K562 (cell line): ENCODE measurements around the gene FLOT2. TPM values are rescaled to one million over a fixed set of nuclear protein-coding genes. Genes with fewer than 3 reads are reported as not detected.

Experiments
- ATAC-seq: fragments of 200-7000 bp; cut with Tn5 transposase; 3 replicates; pipeline ENCODE4 v1.9.1; 2020; ENCODE audit warnings: moderate library complexity
- BruUV-seq: library from RNA; stranded (reverse); fragments of 400-500 nt; replicated peaks from 2 replicates; lab custom pipeline; 2021; lab: Mats Ljungman, UMichigan
- CTCF ChIA-PET: fragments of 300-600 bp; formaldehyde crosslinking; extraction: SDS; loops from one replicate; lab custom pipeline; 2021; ENCODE audit warnings: low intra/inter-chr PET ratio; lab: Yijun Ruan, JAX
- POLR2A ChIA-PET: fragments of 300-600, 350-650 bp; sonication (Branson Sonifier 250); formaldehyde crosslinking; extraction: SDS; loops from one replicate; lab custom pipeline; 2021; ENCODE audit warnings: antibody characterized with exemption, inconsistent platforms; lab: Yijun Ruan, JAX
- DNase-seq, 4 experiments: peaks; one replicate each; pipeline versions ENCODE4 v3.0.0 to v3.0.0-alpha.2; 2011 to 2018; ENCODE audit warnings: low spot score in 3 of 4, mixed read lengths in 3 of 4; ENCODE audit errors: extremely low read depth in 1 of 4
- FAIRE-seq: peaks from 2 replicates; lab custom pipeline; 2011; peaks lifted over from hg19 to GRCh38; lab: Jason Lieb, UNC
- H2AFZ ChIP-seq: 2 replicates; pipeline ENCODE4 v1.6.0; 2011; ENCODE audit warnings: low read depth, low read length, control low read depth, inconsistent platforms
- H3K27ac ChIP-seq: fragments of 200-600 bp; 3 replicates; pipeline ENCODE4 v1.8.0; 2011; ENCODE audit warnings: low read depth, mild to moderate bottlenecking, control low read depth, inconsistent platforms, low read length, moderate library complexity, mixed read lengths; ENCODE audit errors: extremely low read depth
- H3K27me3 ChIP-seq, 2 experiments: fragments of 300-600 bp in 1 of 2; 2 replicates in 1 of 2; 3 replicates in 1 of 2; pipeline versions ENCODE4 v1.6.0 to v1.8.0; 2011; ENCODE audit warnings: inconsistent platforms in 2 of 2, low read length in 2 of 2, mild to moderate bottlenecking in 1 of 2, mixed read lengths in 1 of 2, moderate library complexity in 1 of 2; ENCODE audit not compliant: control insufficient read depth in 2 of 2, insufficient read depth in 2 of 2
- H3K36me3 ChIP-seq: fragments of 300-600 bp; 3 replicates; pipeline ENCODE4 v1.8.0; 2011; ENCODE audit warnings: mild to moderate bottlenecking, low read length, inconsistent platforms; ENCODE audit not compliant: control insufficient read depth, insufficient read depth
- H3K4me1 ChIP-seq, 2 experiments: fragments of 200-600 bp in 1 of 2; replicated peaks in 1 of 2; 2 replicates in 1 of 2; 3 replicates in 1 of 2; pipeline versions ENCODE4 v1.5.1 to v1.8.0; 2011; ENCODE audit warnings: inconsistent platforms in 2 of 2, low read length in 2 of 2, mild to moderate bottlenecking in 1 of 2, mixed read lengths in 1 of 2, moderate library complexity in 1 of 2; ENCODE audit not compliant: control insufficient read depth in 2 of 2, insufficient read depth in 2 of 2
- H3K4me2 ChIP-seq: 2 replicates; pipeline ENCODE4 v1.6.1; 2011; ENCODE audit warnings: low read length, control low read depth, inconsistent platforms, mixed read lengths; ENCODE audit not compliant: insufficient read depth
- H3K4me3 ChIP-seq: fragments of 200-600 bp; sonication (generic), shearing (Covaris generic); 2 replicates; pipeline ENCODE4 v1.5.1; 2016; ENCODE audit warnings: control low read depth, inconsistent platforms
- H3K79me2 ChIP-seq: fragments of 200-600 bp; 3 replicates; pipeline ENCODE4 v1.8.0; 2011; ENCODE audit warnings: low read length, inconsistent platforms; ENCODE audit not compliant: control insufficient read depth, insufficient read depth
- H3K9ac ChIP-seq, 2 experiments: 2 replicates each; pipeline versions ENCODE4 v1.6.0 to v1.6.1; 2011; ENCODE audit warnings: low read depth in 2 of 2, low read length in 2 of 2, control low read depth in 1 of 2, inconsistent platforms in 1 of 2, mild to moderate bottlenecking in 1 of 2, mixed read lengths in 1 of 2; ENCODE audit not compliant: insufficient read depth in 1 of 2
- H3K9me1 ChIP-seq: one replicate; pipeline ENCODE4 v1.6.0; 2011; ENCODE audit warnings: inconsistent platforms, mild to moderate bottlenecking, low read length, moderate library complexity; ENCODE audit not compliant: control insufficient read depth, insufficient read depth
- H3K9me3 ChIP-seq: replicated peaks from 2 replicates; pipeline ENCODE4 v1.5.1; 2011; ENCODE audit warnings: low read depth, low read length, inconsistent platforms; ENCODE audit not compliant: control insufficient read depth, insufficient read depth
- H4K20me1 ChIP-seq: replicated peaks from 2 replicates; pipeline ENCODE4 v1.6.1; 2011; ENCODE audit warnings: low read length, inconsistent platforms, mixed read lengths; ENCODE audit not compliant: control insufficient read depth, insufficient read depth
- BRF1 ChIP-seq: IDR thresholded peaks from 3 replicates; pipeline ENCODE4 v1.6.1; 2011; ENCODE audit warnings: borderline replicate concordance, mild to moderate bottlenecking; ENCODE audit not compliant: insufficient read length; ENCODE audit errors: extremely low read depth
- FOSL1 ChIP-seq: fragments of 200-800 bp; sonication (Bioruptor generic); conservative IDR thresholded peaks from 2 replicates; pipeline ENCODE4 v1.6.1; 2016; ENCODE audit warnings: missing genetic modification characterization, missing compliant biosample characterization
- MEF2A ChIP-seq: IDR thresholded peaks from 2 replicates; pipeline ENCODE4 v1.6.1; 2011; ENCODE audit warnings: low read depth, mild to moderate bottlenecking, low read length, moderate library complexity; ENCODE audit not compliant: control insufficient read depth
- NFE2L1 ChIP-seq: fragments of 450-650 bp; IDR thresholded peaks from 2 replicates; pipeline ENCODE4 v1.6.1; 2016; ENCODE audit warnings: missing genetic modification characterization, low read depth, mild to moderate bottlenecking, missing compliant biosample characterization, moderate library complexity, borderline replicate concordance
- SPI1 ChIP-seq: IDR thresholded peaks from 2 replicates; pipeline ENCODE4 v1.6.1; 2011; ENCODE audit warnings: low read depth, low read length, control low read depth, borderline replicate concordance
- ZBTB8A ChIP-seq: fragments of 450-650 bp; IDR thresholded peaks from 2 replicates; pipeline ENCODE4 v1.6.1; 2018; ENCODE audit warnings: mild to moderate bottlenecking, moderate library complexity; ENCODE audit not compliant: partially characterized antibody
- ZNF347 ChIP-seq: fragments of 450-650 bp; formaldehyde crosslinking; IDR thresholded peaks from 2 replicates; pipeline ENCODE4 v1.4.0; 2020; ENCODE audit warnings: low read depth, mild to moderate bottlenecking, moderate library complexity
- WGBS: fragments of 100-300 bp; shearing (Covaris generic); methylation state at CpG from one replicate; pipeline ENCODE4 v1.1.6; 2016; ENCODE audit warnings: low coverage, mixed read lengths; ENCODE audit not compliant: insufficient coverage; ENCODE audit errors: missing lambda C conversion rate; 5-methylcytosine and 5-hydroxymethylcytosine counted together
- in situ Hi-C: fragments of 300-500 bp; cut with MboI; formaldehyde crosslinking; loops from 4 replicates; pipeline ENCODE4 v1.15.0; 2018; ENCODE audit warnings: inconsistent platforms, mixed read lengths
- intact Hi-C: fragments of 100-400 bp; cut with micrococcal nuclease; formaldehyde crosslinking; loops from 2 replicates; pipeline ENCODE4 v1.14.2; 2022
- polyA plus RNA-seq, 8 experiments: library from polyadenylated mRNA; depleted of rRNA in 4 of 8; stranded (reverse) in 5 of 8; unstranded in 3 of 8; fragments of >200 nt; fragmentation: Nextera tagmentation in 2 of 8; fragmentation: Illumina TruSeq in 1 of 8; extraction: Ambion mirVana in 2 of 8; extraction: Trizol in 1 of 8; gene quantifications; 2 replicates each; pipeline versions ENCODE4 v1.2.1 to v1.2.3, GENCODE V29; 2011 to 2014; ENCODE audit warnings: inconsistent platforms in 1 of 8, missing spikeins in 1 of 8
- total RNA-seq, 7 experiments: library from RNA; depleted of rRNA in 6 of 7; stranded (reverse); fragments of >200 nt in 6 of 7; fragmentation: Illumina TruSeq in 2 of 7; extraction: Trizol in 2 of 7; gene quantifications; 2 replicates each; pipeline versions ENCODE4 v1.2.1 to v1.2.3, GENCODE V29; 2011 to 2021; ENCODE audit warnings: low replicate concordance in 1 of 7
- TF ChIP-seq, protein P1 (sequence below): sonication (generic); formaldehyde crosslinking; IDR thresholded peaks from 2 replicates; pipeline ENCODE4 v1.8.0; 2022; ENCODE audit warnings: missing genetic modification reagents, mild to moderate bottlenecking, borderline replicate concordance
- TF ChIP-seq, protein P2 (sequence below), 2 experiments: fragments of 450-650 bp in 1 of 2; sonication (generic) in 1 of 2; formaldehyde crosslinking in 1 of 2; IDR thresholded peaks in 1 of 2; conservative IDR thresholded peaks in 1 of 2; 2 replicates each; pipeline versions ENCODE4 v1.6.1 to v1.8.1; 2016 to 2023; ENCODE audit warnings: mild to moderate bottlenecking in 2 of 2, moderate library complexity in 2 of 2, inconsistent platforms in 1 of 2, missing genetic modification reagents in 1 of 2
- TF ChIP-seq, protein P3 (sequence below): fragments of 450-650 bp; formaldehyde crosslinking; IDR thresholded peaks from 2 replicates; pipeline ENCODE4 v1.4.0; 2020; ENCODE audit warnings: mild to moderate bottlenecking, moderate library complexity

The FLOT2 gene
- total and polyA plus RNA-seq, 9 of the 15 experiments (the other 6 are each of a cell fraction or from before 2014, with no cell fraction given), result 17.5 to 138 (median 41.7) TPM

DNA sequence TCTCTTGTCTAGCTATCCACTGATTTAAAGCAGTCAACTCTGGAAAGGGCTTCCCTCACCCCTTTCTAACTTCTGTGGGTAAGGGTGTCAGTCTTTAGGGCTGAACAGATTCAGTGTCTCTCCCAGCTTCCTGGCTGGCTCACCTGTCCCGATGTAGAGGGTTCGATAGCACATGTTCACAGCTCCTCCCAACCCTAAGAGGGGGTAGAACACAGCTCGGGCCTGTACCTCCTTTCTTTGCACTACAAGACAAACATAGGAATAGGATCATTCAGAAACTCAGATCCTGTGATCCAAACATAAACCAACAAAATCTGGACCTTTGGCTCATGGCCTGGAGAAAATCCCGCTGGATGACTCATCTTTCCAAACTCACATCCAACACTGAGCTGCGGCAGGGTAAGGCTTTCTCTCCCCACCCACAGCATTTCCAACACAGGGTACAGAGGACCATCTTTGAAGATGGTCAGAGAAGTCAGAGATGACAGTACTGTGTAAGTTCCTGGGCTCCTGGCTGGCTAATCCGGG, 11.2 kb upstream of the FLOT2 start:
- Histone ChIP-seq H2AFZ (no peak overlapping the region), H3K9ac (peak overlapping the region in 1 of 2 experiments; percentile 40; a peak in 1 of 4 replicates), H3K4me3 (no peak overlapping the region), H3K36me3 (peaks cover 84% of the 10 kb centered on the region), H3K4me1 (peaks cover 60 to 69% of the 10 kb centered on the region in 2 experiments), H3K27me3 (no peaks in the 10 kb centered on the region), H3K9me3 (no peaks in the 10 kb centered on the region), H3K4me2 (no peak overlapping the region), H3K79me2 (peaks cover 5% of the 10 kb centered on the region; the same call in 1 of the 3 replicates), H3K27ac (no peak overlapping the region; the same call in 2 of the 3 replicates), H3K9me1 (peaks cover 5% of the 10 kb centered on the region), H4K20me1 (peaks cover 11% of the 10 kb centered on the region)
- BruUV-seq, result no TSS peak
- TF ChIP-seq, protein P1, sequence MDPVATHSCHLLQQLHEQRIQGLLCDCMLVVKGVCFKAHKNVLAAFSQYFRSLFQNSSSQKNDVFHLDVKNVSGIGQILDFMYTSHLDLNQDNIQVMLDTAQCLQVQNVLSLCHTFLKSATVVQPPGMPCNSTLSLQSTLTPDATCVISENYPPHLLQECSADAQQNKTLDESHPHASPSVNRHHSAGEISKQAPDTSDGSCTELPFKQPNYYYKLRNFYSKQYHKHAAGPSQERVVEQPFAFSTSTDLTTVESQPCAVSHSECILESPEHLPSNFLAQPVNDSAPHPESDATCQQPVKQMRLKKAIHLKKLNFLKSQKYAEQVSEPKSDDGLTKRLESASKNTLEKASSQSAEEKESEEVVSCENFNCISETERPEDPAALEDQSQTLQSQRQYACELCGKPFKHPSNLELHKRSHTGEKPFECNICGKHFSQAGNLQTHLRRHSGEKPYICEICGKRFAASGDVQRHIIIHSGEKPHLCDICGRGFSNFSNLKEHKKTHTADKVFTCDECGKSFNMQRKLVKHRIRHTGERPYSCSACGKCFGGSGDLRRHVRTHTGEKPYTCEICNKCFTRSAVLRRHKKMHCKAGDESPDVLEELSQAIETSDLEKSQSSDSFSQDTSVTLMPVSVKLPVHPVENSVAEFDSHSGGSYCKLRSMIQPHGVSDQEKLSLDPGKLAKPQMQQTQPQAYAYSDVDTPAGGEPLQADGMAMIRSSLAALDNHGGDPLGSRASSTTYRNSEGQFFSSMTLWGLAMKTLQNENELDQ (CRISPR knock-in tag), result no peak
- TF ChIP-seq FOSL1 (peak; percentile 39; the same call in 1 of the 2 replicates), SPI1 (no peak), ZBTB8A (no peak), MEF2A (no peak), ZNF347 (CRISPR knock-in tag) (no peak), NFE2L1 (0 out of 2 replicates have a peak, but pooled peaks have one; percentile 2), BRF1 (no peak)
- TF ChIP-seq, protein P2, sequence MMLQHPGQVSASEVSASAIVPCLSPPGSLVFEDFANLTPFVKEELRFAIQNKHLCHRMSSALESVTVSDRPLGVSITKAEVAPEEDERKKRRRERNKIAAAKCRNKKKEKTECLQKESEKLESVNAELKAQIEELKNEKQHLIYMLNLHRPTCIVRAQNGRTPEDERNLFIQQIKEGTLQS (IDR thresholded peaks at IDR 0.05), result peak; percentile 55
- TF ChIP-seq, protein P2 (CRISPR knock-in tag; conservative IDR thresholded peaks at IDR 0.05), result no peak
- TF ChIP-seq, protein P3, sequence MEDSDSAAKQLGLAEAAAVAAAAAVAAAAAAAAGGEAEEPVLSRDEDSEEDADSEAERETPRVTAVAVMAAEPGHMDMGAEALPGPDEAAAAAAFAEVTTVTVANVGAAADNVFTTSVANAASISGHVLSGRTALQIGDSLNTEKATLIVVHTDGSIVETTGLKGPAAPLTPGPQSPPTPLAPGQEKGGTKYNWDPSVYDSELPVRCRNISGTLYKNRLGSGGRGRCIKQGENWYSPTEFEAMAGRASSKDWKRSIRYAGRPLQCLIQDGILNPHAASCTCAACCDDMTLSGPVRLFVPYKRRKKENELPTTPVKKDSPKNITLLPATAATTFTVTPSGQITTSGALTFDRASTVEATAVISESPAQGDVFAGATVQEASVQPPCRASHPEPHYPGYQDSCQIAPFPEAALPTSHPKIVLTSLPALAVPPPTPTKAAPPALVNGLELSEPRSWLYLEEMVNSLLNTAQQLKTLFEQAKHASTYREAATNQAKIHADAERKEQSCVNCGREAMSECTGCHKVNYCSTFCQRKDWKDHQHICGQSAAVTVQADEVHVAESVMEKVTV (CRISPR knock-in tag), result no peak
- no peak for DNase-seq
- CTCF ChIA-PET, result no interaction called here
- 77% methylated on average over 6 of the region's 6 CpGs for WGBS
- FAIRE-seq, result no peak
- intact Hi-C loops, result loop anchor here (10.0 kb wide), 1 partner anchor 314 kb away; the partner anchor contains the start of gene SPAG5
- in situ Hi-C loops, result no loop called here
- no peak for ATAC-seq
- POLR2A ChIA-PET, result interaction anchor here (0.7 to 4.3 kb wide), 16 partner anchors 10 to 307 kb away, joined by 3 to 36 read pairs (median 4); partner anchors contain the start of genes FLOT2, RPL23A and TLCD1
